Measurements from ENCODE around the gene TTYH1.
"Not testable (repeated sequence)": the region's sequence is repeated elsewhere in the genome, so short reads cannot be mapped to it uniquely, and the experiment has no call there.

The TTYH1 gene

GRCh38 chr19:54382041-54382440 is 33.2 kb upstream of the TTYH1 start:
- H3K4me3 ChIP-seq (ENCODE audit: low read length in 2 of 2); H3K14ac ChIP-seq (ENCODE audit: low read length); H2BK120ac ChIP-seq (ENCODE audit: low read depth, low read length); H3K4ac ChIP-seq (ENCODE audit: low read length); H2AFZ ChIP-seq (ENCODE audit: low read length); H2BK5ac ChIP-seq (ENCODE audit: low read length); H3K23ac ChIP-seq (ENCODE audit: low read depth, low read length, poor library complexity); H3K9ac ChIP-seq (ENCODE audit: low read depth, low read length, poor library complexity); H3K4me2 ChIP-seq (ENCODE audit: insufficient read depth, low read length, poor library complexity, severe bottlenecking); H4K91ac ChIP-seq (ENCODE audit: low read depth, low read length, poor library complexity); H3K4me1 ChIP-seq (ENCODE audit: control insufficient read depth in 2 of 2, insufficient read depth in 1 of 2, low read depth in 1 of 2, low read length in 2 of 2); H2AK5ac ChIP-seq (ENCODE audit: low read depth, low read length); H3K36me3 ChIP-seq (replicated peaks in 1 of 2; ENCODE audit: control insufficient read depth in 2 of 2, insufficient read depth in 2 of 2, low read length in 2 of 2); H2BK12ac ChIP-seq (ENCODE audit: low read length); H3K79me1 ChIP-seq (ENCODE audit: low read depth, low read length); H3K18ac ChIP-seq (ENCODE audit: low read length); H4K8ac ChIP-seq (ENCODE audit: low read depth, low read length); H3K27me3 ChIP-seq (ENCODE audit: control insufficient read depth in 3 of 3, insufficient read depth in 3 of 3, low read depth in 1 of 3, low read length in 3 of 3); H2BK15ac ChIP-seq (ENCODE audit: low read length); H3K27ac ChIP-seq (replicated peaks; ENCODE audit: low read length); H3K9me3 ChIP-seq (replicated peaks in 1 of 2; ENCODE audit: control insufficient read depth in 2 of 2, insufficient read depth in 1 of 2, low read depth in 1 of 2, low read length in 2 of 2); DNase-seq (ENCODE audit: low spot score): not testable (repeated sequence)
- WGBS, 2 donors (ENCODE audit: extremely low coverage in 2 of 2, insufficient read length in 2 of 2, insufficient replicate concordance in 1 of 2), result no CpG with 5 or more reads among the region's 13 CpGs

GRCh38 chr19:54383330-54383729 is 31.9 kb upstream of the TTYH1 start:
- Histone ChIP-seq H2BK12ac (ENCODE audit: low read length) (no peak overlapping the region), H3K27ac (replicated peaks; ENCODE audit: low read length) (no peak overlapping the region), H2AK5ac (ENCODE audit: low read depth, low read length) (no peak overlapping the region), H2BK15ac (ENCODE audit: low read length) (no peak overlapping the region), H4K91ac (ENCODE audit: low read depth, low read length, poor library complexity) (no peak overlapping the region), H3K9ac (ENCODE audit: low read depth, low read length, poor library complexity) (no peak overlapping the region), H3K18ac (ENCODE audit: low read length) (no peak overlapping the region), H3K14ac (ENCODE audit: low read length) (no peak overlapping the region), H3K9me3 (replicated peaks in 1 of 2; ENCODE audit: control insufficient read depth in 2 of 2, insufficient read depth in 1 of 2, low read depth in 1 of 2, low read length in 2 of 2) (peaks cover 0 to 3% of the 10 kb centered on the region in 2 donors), H2BK120ac (ENCODE audit: low read depth, low read length) (no peak overlapping the region), H3K4me2 (ENCODE audit: insufficient read depth, low read length, poor library complexity, severe bottlenecking) (no peak overlapping the region), H3K27me3 (ENCODE audit: control insufficient read depth in 3 of 3, insufficient read depth in 3 of 3, low read depth in 1 of 3, low read length in 3 of 3) (peaks cover 0 to 12% (median 2%) of the 10 kb centered on the region in 3 experiments), H2AFZ (ENCODE audit: low read length) (no peak overlapping the region), H3K36me3 (replicated peaks in 1 of 2; ENCODE audit: control insufficient read depth in 2 of 2, insufficient read depth in 2 of 2, low read length in 2 of 2) (no peaks in the 10 kb centered on the region), H3K4me1 (ENCODE audit: control insufficient read depth in 2 of 2, insufficient read depth in 1 of 2, low read depth in 1 of 2, low read length in 2 of 2) (peaks cover 0 to 2% of the 10 kb centered on the region in 2 donors), H3K79me1 (ENCODE audit: low read depth, low read length) (no peaks in the 10 kb centered on the region), H3K23ac (ENCODE audit: low read depth, low read length, poor library complexity) (no peak overlapping the region), H3K4me3 (ENCODE audit: low read length in 2 of 2) (no peak overlapping the region), H4K8ac (ENCODE audit: low read depth, low read length) (no peak overlapping the region), H3K4ac (ENCODE audit: low read length) (no peak overlapping the region), H2BK5ac (ENCODE audit: low read length) (no peak overlapping the region)
- no CpG with 5 or more reads among the region's 4 CpGs for WGBS, 2 donors (ENCODE audit: extremely low coverage in 2 of 2, insufficient read length in 2 of 2, insufficient replicate concordance in 1 of 2)
- DNase-seq (ENCODE audit: low spot score), result no peak

- Histone ChIP-seq H3K18ac (ENCODE audit: low read length) (peak overlapping the region; percentile 60), H3K9me3 (replicated peaks in 1 of 2; ENCODE audit: control insufficient read depth in 2 of 2, insufficient read depth in 1 of 2, low read depth in 1 of 2, low read length in 2 of 2) (no peaks in the 10 kb centered on the region), H3K79me1 (ENCODE audit: low read depth, low read length) (no peaks in the 10 kb centered on the region), H3K23ac (ENCODE audit: low read depth, low read length, poor library complexity) (no peak overlapping the region), H3K14ac (ENCODE audit: low read length) (no peak overlapping the region), H3K27me3 (ENCODE audit: control insufficient read depth in 3 of 3, insufficient read depth in 3 of 3, low read depth in 1 of 3, low read length in 3 of 3) (peaks cover 0 to 24% (median 2%) of the 10 kb centered on the region in 3 experiments), H3K36me3 (replicated peaks in 1 of 2; ENCODE audit: control insufficient read depth in 2 of 2, insufficient read depth in 2 of 2, low read length in 2 of 2) (no peaks in the 10 kb centered on the region), H3K4ac (ENCODE audit: low read length) (no peak overlapping the region), H4K8ac (ENCODE audit: low read depth, low read length) (no peak overlapping the region), H3K4me1 (ENCODE audit: control insufficient read depth in 2 of 2, insufficient read depth in 1 of 2, low read depth in 1 of 2, low read length in 2 of 2) (peaks cover 2 to 6% of the 10 kb centered on the region in 2 donors), H2BK12ac (ENCODE audit: low read length) (no peak overlapping the region), H2AFZ (ENCODE audit: low read length) (peak overlapping the region; percentile 59), H2BK5ac (ENCODE audit: low read length) (no peak overlapping the region), H2BK120ac (ENCODE audit: low read depth, low read length) (no peak overlapping the region), H4K91ac (ENCODE audit: low read depth, low read length, poor library complexity) (no peak overlapping the region), H3K4me3 (ENCODE audit: low read length in 2 of 2) (no peak overlapping the region), H2BK15ac (ENCODE audit: low read length) (no peak overlapping the region), H2AK5ac (ENCODE audit: low read depth, low read length) (no peak overlapping the region), H3K9ac (ENCODE audit: low read depth, low read length, poor library complexity) (no peak overlapping the region), H3K27ac (replicated peaks; ENCODE audit: low read length) (no peak overlapping the region), H3K4me2 (ENCODE audit: insufficient read depth, low read length, poor library complexity, severe bottlenecking) (no peak overlapping the region)
- DNase-seq (ENCODE audit: low spot score), result no peak
- WGBS, 2 donors (ENCODE audit: extremely low coverage in 2 of 2, insufficient read length in 2 of 2, insufficient replicate concordance in 1 of 2), result no CpG with 5 or more reads among the region's 36 CpGs
Observed at GRCh38 chr19:54387991-54388801, 27.1 kb upstream of the TTYH1 start.

GRCh38 chr19:54388802-54389139 is 26.5 kb upstream of the TTYH1 start:
- Histone ChIP-seq H3K4me1 (ENCODE audit: control insufficient read depth in 2 of 2, insufficient read depth in 1 of 2, low read depth in 1 of 2, low read length in 2 of 2) (peaks cover 2 to 6% of the 10 kb centered on the region in 2 donors), H3K14ac (ENCODE audit: low read length) (no peak overlapping the region), H3K23ac (ENCODE audit: low read depth, low read length, poor library complexity) (no peak overlapping the region), H3K36me3 (replicated peaks in 1 of 2; ENCODE audit: control insufficient read depth in 2 of 2, insufficient read depth in 2 of 2, low read length in 2 of 2) (no peaks in the 10 kb centered on the region), H4K8ac (ENCODE audit: low read depth, low read length) (no peak overlapping the region), H3K4me2 (ENCODE audit: insufficient read depth, low read length, poor library complexity, severe bottlenecking) (no peak overlapping the region), H2BK12ac (ENCODE audit: low read length) (no peak overlapping the region), H3K27ac (replicated peaks; ENCODE audit: low read length) (no peak overlapping the region), H2AFZ (ENCODE audit: low read length) (peak overlapping the region; percentile 59), H2AK5ac (ENCODE audit: low read depth, low read length) (no peak overlapping the region), H3K4ac (ENCODE audit: low read length) (no peak overlapping the region), H3K27me3 (ENCODE audit: control insufficient read depth in 3 of 3, insufficient read depth in 3 of 3, low read depth in 1 of 3, low read length in 3 of 3) (peaks cover 0 to 24% (median 2%) of the 10 kb centered on the region in 3 experiments), H3K4me3 (ENCODE audit: low read length in 2 of 2) (no peak overlapping the region), H2BK15ac (ENCODE audit: low read length) (no peak overlapping the region), H3K9me3 (replicated peaks in 1 of 2; ENCODE audit: control insufficient read depth in 2 of 2, insufficient read depth in 1 of 2, low read depth in 1 of 2, low read length in 2 of 2) (no peaks in the 10 kb centered on the region), H3K18ac (ENCODE audit: low read length) (no peak overlapping the region), H3K79me1 (ENCODE audit: low read depth, low read length) (no peaks in the 10 kb centered on the region), H4K91ac (ENCODE audit: low read depth, low read length, poor library complexity) (no peak overlapping the region), H2BK5ac (ENCODE audit: low read length) (no peak overlapping the region), H3K9ac (ENCODE audit: low read depth, low read length, poor library complexity) (no peak overlapping the region), H2BK120ac (ENCODE audit: low read depth, low read length) (no peak overlapping the region)
- WGBS, 2 donors (ENCODE audit: extremely low coverage in 2 of 2, insufficient read length in 2 of 2, insufficient replicate concordance in 1 of 2), result no CpG with 5 or more reads among the region's 9 CpGs
- DNase-seq (ENCODE audit: low spot score), result no peak
